Measurements from ENCODE around the gene RAD50.

The RAD50 gene

GRCh38 chr5:132678735-132679134, 122.0 kb downstream of the RAD50 start:
- in situ Hi-C loops (cut with HindIII; ENCODE audit: low sequenced_read_pairs) = no loop called here
- TF ChIP-seq, protein P1, sequence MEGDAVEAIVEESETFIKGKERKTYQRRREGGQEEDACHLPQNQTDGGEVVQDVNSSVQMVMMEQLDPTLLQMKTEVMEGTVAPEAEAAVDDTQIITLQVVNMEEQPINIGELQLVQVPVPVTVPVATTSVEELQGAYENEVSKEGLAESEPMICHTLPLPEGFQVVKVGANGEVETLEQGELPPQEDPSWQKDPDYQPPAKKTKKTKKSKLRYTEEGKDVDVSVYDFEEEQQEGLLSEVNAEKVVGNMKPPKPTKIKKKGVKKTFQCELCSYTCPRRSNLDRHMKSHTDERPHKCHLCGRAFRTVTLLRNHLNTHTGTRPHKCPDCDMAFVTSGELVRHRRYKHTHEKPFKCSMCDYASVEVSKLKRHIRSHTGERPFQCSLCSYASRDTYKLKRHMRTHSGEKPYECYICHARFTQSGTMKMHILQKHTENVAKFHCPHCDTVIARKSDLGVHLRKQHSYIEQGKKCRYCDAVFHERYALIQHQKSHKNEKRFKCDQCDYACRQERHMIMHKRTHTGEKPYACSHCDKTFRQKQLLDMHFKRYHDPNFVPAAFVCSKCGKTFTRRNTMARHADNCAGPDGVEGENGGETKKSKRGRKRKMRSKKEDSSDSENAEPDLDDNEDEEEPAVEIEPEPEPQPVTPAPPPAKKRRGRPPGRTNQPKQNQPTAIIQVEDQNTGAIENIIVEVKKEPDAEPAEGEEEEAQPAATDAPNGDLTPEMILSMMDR (IDR thresholded peaks at IDR 0.05; ENCODE audit: low read depth, low read length, missing control alignments) = no peak
- no peak overlapping the region for H3K4me3 ChIP-seq (ENCODE audit: low read depth, low read length)
- DNase-seq (ENCODE audit: low read depth) = no peak

GRCh38 chr5:132679166-132679565, 122.4 kb downstream of the RAD50 start:
- no peak overlapping the region for H3K4me3 ChIP-seq (ENCODE audit: low read depth, low read length)
- TF ChIP-seq, protein P1 (IDR thresholded peaks at IDR 0.05; ENCODE audit: low read depth, low read length, missing control alignments) = no peak
- in situ Hi-C loops (cut with HindIII; ENCODE audit: low sequenced_read_pairs) = no loop called here
- no peak for DNase-seq (ENCODE audit: low read depth)

- in situ Hi-C loops (cut with HindIII; ENCODE audit: low sequenced_read_pairs) = no loop called here
- no peak for DNase-seq (ENCODE audit: low read depth)
- TF ChIP-seq, protein P1 (IDR thresholded peaks at IDR 0.05; ENCODE audit: low read depth, low read length, missing control alignments) = no peak
- H3K4me3 ChIP-seq (ENCODE audit: low read depth, low read length) = no peak overlapping the region
Observed at GRCh38 chr5:132679717-132680380, 123.1 kb downstream of the RAD50 start.

GRCh38 chr5:132680780-132681475, 124.2 kb downstream of the RAD50 start:
- in situ Hi-C loops (cut with HindIII; ENCODE audit: low sequenced_read_pairs) = no loop called here
- TF ChIP-seq, protein P1 (IDR thresholded peaks at IDR 0.05; ENCODE audit: low read depth, low read length, missing control alignments) = no peak
- H3K4me3 ChIP-seq (ENCODE audit: low read depth, low read length) = no peak overlapping the region
- no peak for DNase-seq (ENCODE audit: low read depth)

GRCh38 chr5:132681476-132681831, 124.7 kb downstream of the RAD50 start:
- H3K4me3 ChIP-seq (ENCODE audit: low read depth, low read length) = no peak overlapping the region
- no peak for DNase-seq (ENCODE audit: low read depth)
- TF ChIP-seq, protein P1 (IDR thresholded peaks at IDR 0.05; ENCODE audit: low read depth, low read length, missing control alignments) = no peak
- in situ Hi-C loops (cut with HindIII; ENCODE audit: low sequenced_read_pairs) = no loop called here

GRCh38 chr5:132681983-132682382, 125.2 kb downstream of the RAD50 start:
- in situ Hi-C loops (cut with HindIII; ENCODE audit: low sequenced_read_pairs) = no loop called here
- no peak for DNase-seq (ENCODE audit: low read depth)
- TF ChIP-seq, protein P1 (IDR thresholded peaks at IDR 0.05; ENCODE audit: low read depth, low read length, missing control alignments) = no peak
- H3K4me3 ChIP-seq (ENCODE audit: low read depth, low read length) = no peak overlapping the region

Measured in astrocyte of the cerebellum (primary cell).